Measurements from ENCODE around the gene BRPF1. TPM values are rescaled to one million over a fixed set of nuclear protein-coding genes. Genes with fewer than 3 reads are reported as not detected.

Gene BRPF1
- total and polyA plus RNA-seq, 10 of the 15 experiments (the other 5 are each of a cell fraction or from before 2014, with no cell fraction given) = 1.2 to 25.3 (median 13.6) TPM

DNA sequence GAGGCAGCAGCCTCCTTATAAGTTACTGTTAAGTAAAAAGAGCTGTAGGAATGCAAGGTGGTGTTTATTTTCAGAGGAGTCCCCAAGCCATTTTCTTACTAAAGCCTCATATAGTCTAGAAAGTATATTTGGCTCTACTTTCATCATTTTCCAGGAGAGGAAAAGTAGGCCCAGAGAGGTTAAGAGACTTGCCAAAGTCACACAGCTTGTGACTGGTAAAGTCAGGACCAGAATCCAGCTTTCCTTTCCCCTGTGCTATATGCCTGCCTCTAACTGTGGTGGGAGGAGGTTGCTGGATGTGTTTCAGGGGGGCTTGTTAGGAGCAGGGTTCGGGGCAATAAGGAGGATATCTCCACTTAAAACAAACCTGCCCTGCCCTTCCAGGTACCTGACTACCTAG, 11.0 kb downstream of the BRPF1 start:
- H3K27ac ChIP-seq (ENCODE audit: control insufficient read depth, insufficient read depth) = no peak overlapping the region
- CTCF ChIA-PET = interaction anchor here (0.7 kb wide), 1 partner anchor 10 kb away, joined by 4 read pairs; no protein-coding TSS in a partner anchor
- no TSS peak for BruUV-seq (replicated peaks)
- FAIRE-seq (no peak), ATAC-seq (no peak), DNase-seq (ENCODE audit: low read depth, low spot score) (no peak)
- no peaks in the 10 kb centered on the region for H4K20me1 ChIP-seq (ENCODE audit: control insufficient read depth, insufficient read depth)
- H3K27me3 ChIP-seq (replicated peaks in 1 of 2; ENCODE audit: control insufficient read depth in 2 of 2, insufficient read depth in 2 of 2, low read length in 1 of 2) = no peaks in the 10 kb centered on the region
- no peak overlapping the region for H3K4me2 ChIP-seq (ENCODE audit: control insufficient read depth, insufficient read depth)
- in situ Hi-C loops (cut with MboI) (no loop called here), intact Hi-C loops (cut with micrococcal nuclease; ENCODE audit: unreplicated experiment) (no loop called here)
- H3K4me3 ChIP-seq = no peak overlapping the region
- H3K4me1 ChIP-seq (ENCODE audit: control insufficient read depth, insufficient read depth, low read length) = no peaks in the 10 kb centered on the region
- RAD21 ChIA-PET (ENCODE audit: unreplicated experiment) = no interaction called here
- TF ChIP-seq USF1 (IDR thresholded peaks at IDR 0.05; ENCODE audit: borderline replicate concordance, extremely low read length, insufficient read depth, low read depth, low read length) = no peak
- TF ChIP-seq IKZF2 (IDR thresholded peaks at IDR 0.05) = no peak
- TF ChIP-seq KAT2A (conservative IDR thresholded peaks at IDR 0.05; ENCODE audit: control insufficient read depth, low read depth, low read length) = no peak
- TF ChIP-seq POLR2AphosphoS2 (IDR thresholded peaks at IDR 0.05; ENCODE audit: low read depth, low read length) = no peak
- no peak for TF ChIP-seq MTA3 (IDR thresholded peaks at IDR 0.05; ENCODE audit: borderline replicate concordance, low read length)
- no peak for TF ChIP-seq JUND (IDR thresholded peaks at IDR 0.05; ENCODE audit: low read depth, low read length)
- TF ChIP-seq DPF2 (IDR thresholded peaks at IDR 0.05) = no peak
- TF ChIP-seq YY1 (IDR thresholded peaks at IDR 0.05; ENCODE audit: low read depth, low read length) = no peak
- TF ChIP-seq, protein P1, sequence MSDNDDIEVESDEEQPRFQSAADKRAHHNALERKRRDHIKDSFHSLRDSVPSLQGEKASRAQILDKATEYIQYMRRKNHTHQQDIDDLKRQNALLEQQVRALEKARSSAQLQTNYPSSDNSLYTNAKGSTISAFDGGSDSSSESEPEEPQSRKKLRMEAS (IDR thresholded peaks at IDR 0.05; ENCODE audit: low read depth, low read length) = no peak
- TF ChIP-seq BCLAF1 (IDR thresholded peaks at IDR 0.05) = no peak
- TF ChIP-seq ZBED1 (IDR thresholded peaks at IDR 0.05; ENCODE audit: borderline replicate concordance) = no peak
- no peak for TF ChIP-seq CTCF (IDR thresholded peaks at IDR 0.05 in 2 of 3, conservative IDR thresholded peaks at IDR 0.05 in 1 of 3; ENCODE audit: control insufficient read depth in 2 of 3, extremely low read depth in 1 of 3, insufficient read depth in 1 of 3, low read depth in 3 of 3, low read length in 3 of 3)
- TF ChIP-seq SP1 (IDR thresholded peaks at IDR 0.05; ENCODE audit: low read depth, low read length) = no peak
- TF ChIP-seq IRF3 (IDR thresholded peaks at IDR 0.05) = no peak
- TF ChIP-seq, protein P2, sequence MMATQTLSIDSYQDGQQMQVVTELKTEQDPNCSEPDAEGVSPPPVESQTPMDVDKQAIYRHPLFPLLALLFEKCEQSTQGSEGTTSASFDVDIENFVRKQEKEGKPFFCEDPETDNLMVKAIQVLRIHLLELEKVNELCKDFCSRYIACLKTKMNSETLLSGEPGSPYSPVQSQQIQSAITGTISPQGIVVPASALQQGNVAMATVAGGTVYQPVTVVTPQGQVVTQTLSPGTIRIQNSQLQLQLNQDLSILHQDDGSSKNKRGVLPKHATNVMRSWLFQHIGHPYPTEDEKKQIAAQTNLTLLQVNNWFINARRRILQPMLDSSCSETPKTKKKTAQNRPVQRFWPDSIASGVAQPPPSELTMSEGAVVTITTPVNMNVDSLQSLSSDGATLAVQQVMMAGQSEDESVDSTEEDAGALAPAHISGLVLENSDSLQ (IDR thresholded peaks at IDR 0.05) = no peak
- SMC1A ChIA-PET (ENCODE audit: uncharacterized antibody, unreplicated experiment) = no interaction called here
- 100% methylated on average over 1 of the region's 1 CpG for WGBS (ENCODE audit: insufficient coverage, insufficient replicate concordance, low lambda C conversion rate, missing lambda C conversion rate)
- H3K9ac ChIP-seq (ENCODE audit: control insufficient read depth, insufficient read depth, low read length) = no peak overlapping the region
- no peaks in the 10 kb centered on the region for H3K79me2 ChIP-seq (ENCODE audit: control insufficient read depth, insufficient read depth, low read length)
- no peak overlapping the region for H2AFZ ChIP-seq (ENCODE audit: control insufficient read depth, low read depth, low read length)
- peaks cover 48 to 55% of the 10 kb centered on the region in 2 experiments for H3K36me3 ChIP-seq (ENCODE audit: control insufficient read depth in 2 of 2, insufficient read depth in 2 of 2, low read length in 1 of 2)
- POLR2A ChIA-PET = no interaction called here
- H3K9me3 ChIP-seq (replicated peaks; ENCODE audit: control insufficient read depth, insufficient read depth, low read length) = no peaks in the 10 kb centered on the region

Data from GM12878 (cell line).